Measurements from ENCODE around the gene CWF19L2. TPM values are rescaled to one million over a fixed set of nuclear protein-coding genes. Genes with fewer than 3 reads are reported as not detected.

Gene CWF19L2
- total and polyA plus RNA-seq, 2 donors from 2014 or later: 10.3 to 19.1 TPM

DNA sequence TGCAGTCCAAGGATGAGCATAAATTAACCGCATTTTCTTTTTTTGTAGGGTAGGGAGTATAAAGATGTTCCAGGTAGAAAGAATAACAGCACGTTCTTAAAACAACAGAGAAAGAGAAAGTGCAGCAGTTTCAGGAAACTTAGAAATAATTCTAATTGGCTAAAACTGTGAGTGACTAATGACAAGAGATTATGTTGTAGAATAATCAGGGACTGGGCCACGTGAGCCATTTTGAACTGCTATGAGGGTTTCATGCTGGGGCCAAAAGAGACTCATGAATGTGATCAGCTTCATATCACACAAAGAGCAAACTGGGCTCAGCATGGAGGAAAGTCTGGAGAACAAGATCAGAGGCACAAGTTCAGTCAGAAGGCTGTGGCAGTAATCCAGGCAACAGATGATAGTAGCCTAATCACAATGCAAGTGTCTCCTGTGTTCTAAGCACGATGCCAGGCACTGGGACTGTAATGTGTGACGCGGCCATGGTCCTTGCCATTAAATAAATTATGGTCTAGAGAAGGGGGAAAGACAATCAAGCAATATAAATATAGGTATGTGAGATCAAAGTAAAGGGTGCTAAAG, 17.9 kb downstream of the CWF19L2 start:
- FAIRE-seq: no peak
- H3K27ac ChIP-seq (ENCODE audit: low read depth in 2 of 2, low read length in 2 of 2): no peak overlapping the region
- TF ChIP-seq, protein P1, sequence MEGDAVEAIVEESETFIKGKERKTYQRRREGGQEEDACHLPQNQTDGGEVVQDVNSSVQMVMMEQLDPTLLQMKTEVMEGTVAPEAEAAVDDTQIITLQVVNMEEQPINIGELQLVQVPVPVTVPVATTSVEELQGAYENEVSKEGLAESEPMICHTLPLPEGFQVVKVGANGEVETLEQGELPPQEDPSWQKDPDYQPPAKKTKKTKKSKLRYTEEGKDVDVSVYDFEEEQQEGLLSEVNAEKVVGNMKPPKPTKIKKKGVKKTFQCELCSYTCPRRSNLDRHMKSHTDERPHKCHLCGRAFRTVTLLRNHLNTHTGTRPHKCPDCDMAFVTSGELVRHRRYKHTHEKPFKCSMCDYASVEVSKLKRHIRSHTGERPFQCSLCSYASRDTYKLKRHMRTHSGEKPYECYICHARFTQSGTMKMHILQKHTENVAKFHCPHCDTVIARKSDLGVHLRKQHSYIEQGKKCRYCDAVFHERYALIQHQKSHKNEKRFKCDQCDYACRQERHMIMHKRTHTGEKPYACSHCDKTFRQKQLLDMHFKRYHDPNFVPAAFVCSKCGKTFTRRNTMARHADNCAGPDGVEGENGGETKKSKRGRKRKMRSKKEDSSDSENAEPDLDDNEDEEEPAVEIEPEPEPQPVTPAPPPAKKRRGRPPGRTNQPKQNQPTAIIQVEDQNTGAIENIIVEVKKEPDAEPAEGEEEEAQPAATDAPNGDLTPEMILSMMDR (IDR thresholded peaks at IDR 0.05; ENCODE audit: borderline replicate concordance, extremely low read depth, insufficient read depth): no peak
- no peak overlapping the region for H3K9ac ChIP-seq (ENCODE audit: low read length in 3 of 3)
- intact Hi-C loops (cut with DNase I): no loop called here
- peaks cover 5 to 34% (median 12%) of the 10 kb centered on the region in 3 donors for H3K36me3 ChIP-seq (ENCODE audit: control insufficient read depth in 2 of 3, insufficient read depth in 3 of 3, low read length in 3 of 3)
- no peaks in the 10 kb centered on the region for H3K9me3 ChIP-seq (ENCODE audit: control insufficient read depth in 2 of 3, insufficient read depth in 1 of 3, low read length in 3 of 3)
- H3K4me3 ChIP-seq (ENCODE audit: low read length in 3 of 3): no peak overlapping the region
- no peaks in the 10 kb centered on the region for H3K4me1 ChIP-seq (ENCODE audit: control insufficient read depth in 2 of 3, insufficient read depth in 2 of 3, low read depth in 1 of 3, low read length in 3 of 3)
- no peak for DNase-seq
- H3K27me3 ChIP-seq (ENCODE audit: control insufficient read depth, insufficient read depth, low read length): no peaks in the 10 kb centered on the region

DNA sequence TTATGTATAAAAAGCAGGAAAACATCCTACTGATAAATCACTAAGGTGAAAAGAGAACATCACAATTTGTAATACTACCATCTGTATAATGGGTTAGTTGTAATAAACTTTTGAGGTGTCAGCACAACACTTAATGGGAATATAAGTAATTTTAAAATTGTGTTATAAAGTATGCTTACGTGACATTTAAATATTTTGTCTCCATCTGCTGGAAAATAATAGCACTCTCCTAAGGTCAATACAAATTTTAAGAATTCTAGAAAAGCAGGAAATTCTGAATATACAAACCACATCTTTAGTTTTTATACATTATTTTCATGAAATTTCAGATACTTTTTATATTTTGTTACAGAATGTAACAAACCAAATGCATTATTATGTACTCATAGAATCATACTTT, 19.5 kb downstream of the CWF19L2 start:
- Histone ChIP-seq H3K9ac (ENCODE audit: low read length in 3 of 3) (no peak overlapping the region), H3K4me1 (ENCODE audit: control insufficient read depth in 2 of 3, insufficient read depth in 2 of 3, low read depth in 1 of 3, low read length in 3 of 3) (no peaks in the 10 kb centered on the region), H3K27me3 (ENCODE audit: control insufficient read depth, insufficient read depth, low read length) (no peaks in the 10 kb centered on the region), H3K36me3 (ENCODE audit: control insufficient read depth in 2 of 3, insufficient read depth in 3 of 3, low read length in 3 of 3) (peaks cover 2 to 24% (median 10%) of the 10 kb centered on the region in 3 donors), H3K4me3 (ENCODE audit: low read length in 3 of 3) (no peak overlapping the region), H3K9me3 (ENCODE audit: control insufficient read depth in 2 of 3, insufficient read depth in 1 of 3, low read length in 3 of 3) (no peaks in the 10 kb centered on the region), H3K27ac (ENCODE audit: low read depth in 2 of 2, low read length in 2 of 2) (no peak overlapping the region)
- FAIRE-seq: peak; percentile 61
- no peak for DNase-seq
- TF ChIP-seq, protein P1 (IDR thresholded peaks at IDR 0.05; ENCODE audit: borderline replicate concordance, extremely low read depth, insufficient read depth): no peak
- intact Hi-C loops (cut with DNase I): no loop called here

DNA sequence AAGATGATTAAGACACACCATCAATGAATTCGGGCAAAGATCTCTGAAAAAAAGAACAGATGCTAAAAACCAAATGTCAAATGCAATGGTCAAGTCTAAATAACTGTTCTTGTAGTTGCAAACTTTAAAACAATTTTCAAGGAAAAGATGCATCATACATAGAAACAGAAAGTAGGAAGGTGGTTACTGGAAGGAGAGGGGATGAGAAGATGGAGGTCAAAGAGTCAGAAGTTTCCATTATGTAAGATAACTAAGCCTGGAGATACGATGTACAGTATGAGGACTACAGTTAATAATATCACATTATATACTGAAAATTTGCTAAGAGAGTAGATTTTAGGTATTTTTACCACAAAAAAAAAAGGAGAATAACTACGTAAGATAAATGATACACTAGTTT, 27.1 kb downstream of the CWF19L2 start:
- TF ChIP-seq, protein P1 (IDR thresholded peaks at IDR 0.05; ENCODE audit: borderline replicate concordance, extremely low read depth, insufficient read depth): no peak
- H3K4me3 ChIP-seq (ENCODE audit: low read length in 3 of 3): no peak overlapping the region
- no peak for FAIRE-seq
- H3K9me3 ChIP-seq (ENCODE audit: control insufficient read depth in 2 of 3, insufficient read depth in 1 of 3, low read length in 3 of 3): no peaks in the 10 kb centered on the region
- no peaks in the 10 kb centered on the region for H3K4me1 ChIP-seq (ENCODE audit: control insufficient read depth in 2 of 3, insufficient read depth in 2 of 3, low read depth in 1 of 3, low read length in 3 of 3)
- no peak overlapping the region for H3K27ac ChIP-seq (ENCODE audit: low read depth in 2 of 2, low read length in 2 of 2)
- no peak overlapping the region for H3K9ac ChIP-seq (ENCODE audit: low read length in 3 of 3)
- no peak for DNase-seq
- no peaks in the 10 kb centered on the region for H3K27me3 ChIP-seq (ENCODE audit: control insufficient read depth, insufficient read depth, low read length)
- intact Hi-C loops (cut with DNase I): no loop called here
- peaks cover 0 to 4% (median 0%) of the 10 kb centered on the region in 3 donors for H3K36me3 ChIP-seq (ENCODE audit: control insufficient read depth in 2 of 3, insufficient read depth in 3 of 3, low read length in 3 of 3)

Measured in kidney (tissue), 14 donors.